ENCODE measurements around the gene FAM25A.
"Not testable (repeated sequence)": the region's sequence is repeated elsewhere in the genome, so short reads cannot be mapped to it uniquely, and the experiment has no call there.

Gene FAM25A

GRCh38 chr10:87036623-87037022 is 16.5 kb downstream of the FAM25A start:
- no peaks in the 10 kb centered on the region for H3K4me1 ChIP-seq (ENCODE audit: control insufficient read depth, insufficient read depth, low read length)
- no peaks in the 10 kb centered on the region for H3K9me3 ChIP-seq (ENCODE audit: control insufficient read depth, low read length)
- WGBS, 2 experiments = 87 to 90% methylated on average over 1 of the region's 1 CpG
- H3K36me3 ChIP-seq (ENCODE audit: control insufficient read depth, insufficient read depth, low read length) = no peaks in the 10 kb centered on the region
- no peak overlapping the region for H3K4me3 ChIP-seq (ENCODE audit: insufficient read depth, low read depth, low read length)
- H3K27ac ChIP-seq (ENCODE audit: insufficient read depth, low read depth, low read length, poor library complexity, severe bottlenecking) = no peak overlapping the region
- H3K27me3 ChIP-seq (ENCODE audit: control insufficient read depth, insufficient read depth, low read length, poor library complexity, severe bottlenecking) = no peaks in the 10 kb centered on the region

- 94 to 95% methylated on average over 3 of the region's 3 CpGs for WGBS, 2 experiments
- H3K4me3 ChIP-seq (ENCODE audit: insufficient read depth, low read depth, low read length) = no peak overlapping the region
- H3K27ac ChIP-seq (ENCODE audit: insufficient read depth, low read depth, low read length, poor library complexity, severe bottlenecking) = no peak overlapping the region
- H3K27me3 ChIP-seq (ENCODE audit: control insufficient read depth, insufficient read depth, low read length, poor library complexity, severe bottlenecking) = no peaks in the 10 kb centered on the region
- H3K9me3 ChIP-seq (ENCODE audit: control insufficient read depth, low read length) = no peaks in the 10 kb centered on the region
- H3K36me3 ChIP-seq (ENCODE audit: control insufficient read depth, insufficient read depth, low read length) = no peaks in the 10 kb centered on the region
- no peaks in the 10 kb centered on the region for H3K4me1 ChIP-seq (ENCODE audit: control insufficient read depth, insufficient read depth, low read length)
Measured at GRCh38 chr10:87038286-87038717, 18.2 kb downstream of the FAM25A start.

GRCh38 chr10:87038786-87039185 is 18.7 kb downstream of the FAM25A start:
- no peaks in the 10 kb centered on the region for H3K27me3 ChIP-seq (ENCODE audit: control insufficient read depth, insufficient read depth, low read length, poor library complexity, severe bottlenecking)
- 92 to 98% methylated on average over 2 of the region's 2 CpGs for WGBS, 2 experiments
- H3K27ac ChIP-seq (ENCODE audit: insufficient read depth, low read depth, low read length, poor library complexity, severe bottlenecking) = no peak overlapping the region
- H3K36me3 ChIP-seq (ENCODE audit: control insufficient read depth, insufficient read depth, low read length) = no peaks in the 10 kb centered on the region
- no peaks in the 10 kb centered on the region for H3K4me1 ChIP-seq (ENCODE audit: control insufficient read depth, insufficient read depth, low read length)
- H3K4me3 ChIP-seq (ENCODE audit: insufficient read depth, low read depth, low read length) = no peak overlapping the region
- no peaks in the 10 kb centered on the region for H3K9me3 ChIP-seq (ENCODE audit: control insufficient read depth, low read length)

- H3K9me3 ChIP-seq (ENCODE audit: control insufficient read depth, low read length); H3K27ac ChIP-seq (ENCODE audit: insufficient read depth, low read depth, low read length, poor library complexity, severe bottlenecking); H3K27me3 ChIP-seq (ENCODE audit: control insufficient read depth, insufficient read depth, low read length, poor library complexity, severe bottlenecking); H3K4me3 ChIP-seq (ENCODE audit: insufficient read depth, low read depth, low read length); H3K4me1 ChIP-seq (ENCODE audit: control insufficient read depth, insufficient read depth, low read length); H3K36me3 ChIP-seq (ENCODE audit: control insufficient read depth, insufficient read depth, low read length): not testable (repeated sequence)
- WGBS, 2 experiments = 88 to 89% methylated on average over 7 of the region's 7 CpGs
Measured at GRCh38 chr10:87043579-87043978, 23.5 kb downstream of the FAM25A start.

- WGBS, 2 experiments = 87 to 88% methylated on average over 6 of the region's 6 CpGs
- Histone ChIP-seq H3K27ac (ENCODE audit: insufficient read depth, low read depth, low read length, poor library complexity, severe bottlenecking) (no peak overlapping the region), H3K4me3 (ENCODE audit: insufficient read depth, low read depth, low read length) (no peak overlapping the region), H3K4me1 (ENCODE audit: control insufficient read depth, insufficient read depth, low read length) (no peaks in the 10 kb centered on the region), H3K9me3 (ENCODE audit: control insufficient read depth, low read length) (no peaks in the 10 kb centered on the region), H3K36me3 (ENCODE audit: control insufficient read depth, insufficient read depth, low read length) (peaks cover 12% of the 10 kb centered on the region), H3K27me3 (ENCODE audit: control insufficient read depth, insufficient read depth, low read length, poor library complexity, severe bottlenecking) (no peaks in the 10 kb centered on the region)
Measured at GRCh38 chr10:87045434-87045938, 25.4 kb downstream of the FAM25A start.

GRCh38 chr10:87053111-87053510 is 33.0 kb downstream of the FAM25A start:
- H3K36me3 ChIP-seq (ENCODE audit: control insufficient read depth, insufficient read depth, low read length) = peaks cover 12% of the 10 kb centered on the region
- peaks cover 6% of the 10 kb centered on the region for H3K27me3 ChIP-seq (ENCODE audit: control insufficient read depth, insufficient read depth, low read length, poor library complexity, severe bottlenecking)
- 94 to 98% methylated on average over 3 of the region's 3 CpGs for WGBS, 2 experiments
- H3K4me1 ChIP-seq (ENCODE audit: control insufficient read depth, insufficient read depth, low read length) = peaks cover 4% of the 10 kb centered on the region
- H3K4me3 ChIP-seq (ENCODE audit: insufficient read depth, low read depth, low read length) = no peak overlapping the region
- no peak overlapping the region for H3K27ac ChIP-seq (ENCODE audit: insufficient read depth, low read depth, low read length, poor library complexity, severe bottlenecking)
- no peaks in the 10 kb centered on the region for H3K9me3 ChIP-seq (ENCODE audit: control insufficient read depth, low read length)

GRCh38 chr10:87053577-87054181 is 33.6 kb downstream of the FAM25A start:
- Histone ChIP-seq H3K4me1 (ENCODE audit: control insufficient read depth, insufficient read depth, low read length) (peaks cover 4% of the 10 kb centered on the region), H3K27me3 (ENCODE audit: control insufficient read depth, insufficient read depth, low read length, poor library complexity, severe bottlenecking) (peaks cover 6% of the 10 kb centered on the region), H3K36me3 (ENCODE audit: control insufficient read depth, insufficient read depth, low read length) (peaks cover 13% of the 10 kb centered on the region), H3K27ac (ENCODE audit: insufficient read depth, low read depth, low read length, poor library complexity, severe bottlenecking) (no peak overlapping the region), H3K4me3 (ENCODE audit: insufficient read depth, low read depth, low read length) (no peak overlapping the region), H3K9me3 (ENCODE audit: control insufficient read depth, low read length) (no peaks in the 10 kb centered on the region)
- 97% methylated on average over 6 to 7 of the region's 7 CpGs for WGBS, 2 experiments

- peaks cover 6% of the 10 kb centered on the region for H3K27me3 ChIP-seq (ENCODE audit: control insufficient read depth, insufficient read depth, low read length, poor library complexity, severe bottlenecking)
- H3K4me1 ChIP-seq (ENCODE audit: control insufficient read depth, insufficient read depth, low read length) = peaks cover 4% of the 10 kb centered on the region
- peaks cover 13% of the 10 kb centered on the region for H3K36me3 ChIP-seq (ENCODE audit: control insufficient read depth, insufficient read depth, low read length)
- H3K27ac ChIP-seq (ENCODE audit: insufficient read depth, low read depth, low read length, poor library complexity, severe bottlenecking) = no peak overlapping the region
- 50 to 63% methylated on average over 7 of the region's 7 CpGs for WGBS, 2 experiments
- H3K9me3 ChIP-seq (ENCODE audit: control insufficient read depth, low read length) = no peaks in the 10 kb centered on the region
- H3K4me3 ChIP-seq (ENCODE audit: insufficient read depth, low read depth, low read length) = no peak overlapping the region
Measured at GRCh38 chr10:87054373-87055295, 34.5 kb downstream of the FAM25A start.

- H3K4me3 ChIP-seq (ENCODE audit: insufficient read depth, low read depth, low read length) = no peak overlapping the region
- peaks cover 6% of the 10 kb centered on the region for H3K27me3 ChIP-seq (ENCODE audit: control insufficient read depth, insufficient read depth, low read length, poor library complexity, severe bottlenecking)
- 75 to 86% methylated on average over 1 of the region's 1 CpG for WGBS, 2 experiments
- no peaks in the 10 kb centered on the region for H3K9me3 ChIP-seq (ENCODE audit: control insufficient read depth, low read length)
- peaks cover 20% of the 10 kb centered on the region for H3K36me3 ChIP-seq (ENCODE audit: control insufficient read depth, insufficient read depth, low read length)
- H3K4me1 ChIP-seq (ENCODE audit: control insufficient read depth, insufficient read depth, low read length) = peaks cover 4% of the 10 kb centered on the region
- peak overlapping the region; percentile 6 for H3K27ac ChIP-seq (ENCODE audit: insufficient read depth, low read depth, low read length, poor library complexity, severe bottlenecking)
Measured at GRCh38 chr10:87058171-87058570, 38.1 kb downstream of the FAM25A start.

- 83 to 100% methylated on average over 1 of the region's 1 CpG for WGBS, 2 experiments
- Histone ChIP-seq H3K36me3 (ENCODE audit: control insufficient read depth, insufficient read depth, low read length) (peaks cover 20% of the 10 kb centered on the region), H3K4me3 (ENCODE audit: insufficient read depth, low read depth, low read length) (no peak overlapping the region), H3K27me3 (ENCODE audit: control insufficient read depth, insufficient read depth, low read length, poor library complexity, severe bottlenecking) (no peaks in the 10 kb centered on the region), H3K4me1 (ENCODE audit: control insufficient read depth, insufficient read depth, low read length) (peaks cover 4% of the 10 kb centered on the region), H3K27ac (ENCODE audit: insufficient read depth, low read depth, low read length, poor library complexity, severe bottlenecking) (no peak overlapping the region), H3K9me3 (ENCODE audit: control insufficient read depth, low read length) (no peaks in the 10 kb centered on the region)
Measured at GRCh38 chr10:87059401-87059800, 39.3 kb downstream of the FAM25A start.
